Epithelial cell of proximal tubule (primary cell): ENCODE results near the gene C21orf91. TPM values are rescaled to one million over a fixed set of nuclear protein-coding genes. Genes with fewer than 3 reads are reported as not detected.

Source experiments
- DNase-seq: peaks from one replicate; pipeline ENCODE4 v3.0.0-alpha.2; 2011; ENCODE audit warnings: low read depth
- H3K4me3 ChIP-seq: 2 replicates; pipeline ENCODE4 v1.5.1; 2011; ENCODE audit warnings: low read depth, mild to moderate bottlenecking, low read length
- total RNA-seq: library from RNA; depleted of rRNA; stranded (reverse); fragments of >200 nt; gene quantifications from 2 replicates; pipeline ENCODE4 v1.2.3, GENCODE V29; 2015
- TF ChIP-seq, protein P1 (sequence below): conservative IDR thresholded peaks from 2 replicates; pipeline ENCODE4 v1.5.1; 2012; ENCODE audit warnings: low read depth, mild to moderate bottlenecking, low read length

The C21orf91 gene
- total RNA-seq, 1 donor from 2014 or later, result 4.3 TPM

DNA sequence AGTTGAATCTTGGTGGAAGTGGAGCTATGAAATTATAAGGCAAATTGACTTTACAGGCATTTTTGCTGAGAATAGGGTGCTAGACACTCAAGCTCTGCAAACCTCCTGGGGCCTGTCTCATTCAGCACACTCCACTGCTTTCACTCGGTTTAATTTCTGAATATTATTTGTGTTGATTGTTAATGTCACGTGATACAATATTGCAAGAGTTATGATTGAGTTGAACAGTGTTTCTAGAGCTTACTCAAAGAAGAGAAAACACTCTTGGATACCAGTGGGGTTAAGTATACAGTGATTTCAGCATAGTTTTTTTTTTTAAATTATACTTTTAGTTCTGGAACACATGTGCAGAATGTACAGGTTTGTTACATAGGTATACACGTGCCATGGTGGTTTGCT is 49.7 kb downstream of the C21orf91 start:
- no peak overlapping the region for H3K4me3 ChIP-seq
- TF ChIP-seq, protein P1, sequence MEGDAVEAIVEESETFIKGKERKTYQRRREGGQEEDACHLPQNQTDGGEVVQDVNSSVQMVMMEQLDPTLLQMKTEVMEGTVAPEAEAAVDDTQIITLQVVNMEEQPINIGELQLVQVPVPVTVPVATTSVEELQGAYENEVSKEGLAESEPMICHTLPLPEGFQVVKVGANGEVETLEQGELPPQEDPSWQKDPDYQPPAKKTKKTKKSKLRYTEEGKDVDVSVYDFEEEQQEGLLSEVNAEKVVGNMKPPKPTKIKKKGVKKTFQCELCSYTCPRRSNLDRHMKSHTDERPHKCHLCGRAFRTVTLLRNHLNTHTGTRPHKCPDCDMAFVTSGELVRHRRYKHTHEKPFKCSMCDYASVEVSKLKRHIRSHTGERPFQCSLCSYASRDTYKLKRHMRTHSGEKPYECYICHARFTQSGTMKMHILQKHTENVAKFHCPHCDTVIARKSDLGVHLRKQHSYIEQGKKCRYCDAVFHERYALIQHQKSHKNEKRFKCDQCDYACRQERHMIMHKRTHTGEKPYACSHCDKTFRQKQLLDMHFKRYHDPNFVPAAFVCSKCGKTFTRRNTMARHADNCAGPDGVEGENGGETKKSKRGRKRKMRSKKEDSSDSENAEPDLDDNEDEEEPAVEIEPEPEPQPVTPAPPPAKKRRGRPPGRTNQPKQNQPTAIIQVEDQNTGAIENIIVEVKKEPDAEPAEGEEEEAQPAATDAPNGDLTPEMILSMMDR, result no peak
- DNase-seq, result no peak

DNA sequence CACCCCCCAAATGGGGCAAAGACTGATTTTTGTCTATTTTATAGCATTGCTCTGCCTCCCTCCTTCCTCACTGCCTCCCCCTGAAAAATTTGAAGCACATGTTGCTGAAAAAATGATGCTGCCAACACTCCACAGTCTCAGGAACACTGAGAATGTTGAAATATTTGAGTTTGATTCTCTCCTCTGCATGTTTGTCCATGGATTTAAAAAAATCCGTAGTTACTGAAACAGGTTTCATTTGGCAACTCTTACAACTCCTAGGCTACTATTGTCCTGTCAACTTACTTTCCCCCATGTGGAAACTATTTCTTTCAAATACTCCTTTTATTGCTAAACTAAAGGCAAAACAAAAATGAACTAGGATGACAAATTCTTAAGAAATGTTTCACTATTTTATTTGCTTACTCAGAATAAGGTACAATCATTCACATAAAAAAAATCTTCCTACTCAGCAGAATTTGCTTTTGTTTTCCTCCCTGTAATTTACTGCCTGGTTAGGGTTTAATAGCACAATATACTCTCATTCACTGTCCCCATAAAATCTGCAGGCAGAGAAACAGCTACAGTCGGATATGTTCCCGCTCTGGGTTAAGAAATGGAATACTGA is 50.2 kb downstream of the C21orf91 start:
- H3K4me3 ChIP-seq, result no peak overlapping the region
- TF ChIP-seq, protein P1, result no peak
- no peak for DNase-seq

DNA sequence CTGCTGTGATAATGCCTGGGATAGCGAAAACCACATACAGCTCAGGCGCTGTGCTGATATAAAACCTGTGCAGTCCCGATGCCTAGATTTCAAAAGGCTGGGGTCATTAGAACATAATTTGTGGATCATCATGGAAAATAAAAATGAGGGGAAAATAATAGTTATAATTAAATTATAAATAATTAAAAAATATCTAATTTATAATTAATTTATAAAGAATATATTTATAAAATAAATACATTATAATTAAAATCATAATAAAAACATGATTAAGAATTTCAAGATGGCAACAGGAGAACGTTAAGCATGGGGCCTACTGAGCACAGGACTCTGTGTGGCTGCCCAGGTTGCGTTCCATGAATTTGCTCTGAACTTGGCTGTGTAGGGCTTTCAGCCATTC is 53.9 kb downstream of the C21orf91 start:
- TF ChIP-seq, protein P1, result no peak
- no peak overlapping the region for H3K4me3 ChIP-seq
- DNase-seq, result no peak

DNA sequence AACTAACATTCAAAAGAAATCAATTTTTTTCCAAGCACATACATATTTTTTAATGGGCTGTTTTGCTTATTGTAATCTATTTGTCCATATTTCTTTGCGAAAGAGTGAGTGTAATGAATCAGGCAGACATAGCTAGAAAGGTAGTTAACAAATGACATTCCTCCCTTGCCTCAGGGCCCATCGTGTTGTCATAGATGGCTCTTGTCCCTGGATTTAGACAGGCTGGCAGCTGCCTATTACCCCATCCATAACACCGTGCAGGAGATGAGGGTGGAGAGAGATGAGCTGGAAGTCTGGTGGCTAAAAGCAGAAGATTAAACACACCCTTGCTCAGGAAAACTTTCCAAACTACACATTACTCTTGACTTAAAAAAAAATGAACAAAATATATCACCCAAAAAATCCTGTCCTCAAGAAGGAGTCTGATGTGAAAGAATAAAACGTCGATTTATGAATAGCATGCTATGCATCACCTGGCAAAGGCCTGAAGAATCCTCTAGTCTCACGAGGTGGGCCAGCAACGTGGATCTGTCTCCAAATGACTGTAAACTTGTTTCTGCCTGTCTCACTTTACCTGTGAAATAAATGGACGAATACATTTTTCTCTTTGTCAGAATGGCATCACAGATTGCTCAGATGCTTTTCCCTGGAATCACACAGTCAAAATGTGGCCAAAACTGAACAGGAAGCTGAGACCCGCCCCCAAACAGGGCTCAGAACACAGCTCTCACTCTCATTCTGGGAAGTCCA is 55.7 kb downstream of the C21orf91 start:
- TF ChIP-seq, protein P1, result no peak
- no peak for DNase-seq
- no peak overlapping the region for H3K4me3 ChIP-seq

DNA sequence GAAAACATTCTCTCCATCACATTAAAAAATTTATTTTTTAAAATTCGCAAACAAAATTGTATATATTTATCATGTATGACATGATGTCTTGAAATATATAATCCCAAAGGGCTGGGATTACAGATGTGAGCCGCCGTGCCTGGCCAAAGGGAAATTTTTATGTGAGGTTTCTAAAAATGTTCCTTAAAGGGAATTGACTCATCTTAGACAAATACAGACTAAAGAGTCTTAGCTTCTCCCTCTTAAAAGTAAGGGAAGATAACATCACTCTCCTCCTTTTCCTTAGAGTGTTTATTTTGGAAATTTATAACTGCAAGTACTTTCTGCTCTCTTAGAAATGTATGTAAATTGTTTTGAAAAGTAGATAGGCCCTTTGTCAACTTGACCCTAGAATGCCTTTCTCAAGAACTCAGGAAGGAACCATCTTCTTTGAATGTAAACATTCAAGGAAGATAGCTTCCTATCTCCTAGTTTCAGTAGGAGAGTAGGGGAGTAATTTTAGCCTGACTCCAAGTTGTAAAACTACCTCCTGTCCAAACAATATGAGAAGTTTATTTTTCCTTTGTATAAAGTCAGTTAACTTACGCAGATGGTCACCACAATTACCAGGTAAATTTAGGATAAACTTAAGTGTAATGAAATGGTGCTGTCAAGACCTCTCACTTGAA is 59.5 kb downstream of the C21orf91 start:
- no peak overlapping the region for H3K4me3 ChIP-seq
- TF ChIP-seq, protein P1, result no peak
- DNase-seq, result no peak

DNA sequence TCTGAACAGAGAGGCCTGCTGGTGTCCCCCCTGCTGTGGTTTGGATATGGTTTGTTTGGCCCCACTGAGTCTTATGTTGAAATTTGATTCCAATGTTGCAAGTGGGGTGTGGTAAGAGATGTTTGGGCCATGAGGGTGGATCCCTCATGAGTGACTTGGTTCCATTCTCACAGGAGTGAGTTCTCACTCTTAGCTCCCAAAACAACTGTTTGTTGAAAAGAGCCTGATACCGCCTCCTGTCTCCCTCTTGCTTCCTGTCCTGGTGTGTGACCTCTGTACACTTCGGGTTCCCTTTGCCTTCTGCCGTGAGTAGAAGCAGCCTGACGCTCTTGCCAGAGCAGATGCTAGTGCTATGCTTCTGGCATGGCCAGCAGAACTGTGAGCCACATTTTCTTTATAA is 60.5 kb downstream of the C21orf91 start:
- TF ChIP-seq, protein P1, result no peak
- no peak overlapping the region for H3K4me3 ChIP-seq
- no peak for DNase-seq
